Sigmoid colon (tissue), 7 donors: ENCODE measurements around the gene LUZP2. TPM values are rescaled to one million over a fixed set of nuclear protein-coding genes. Genes with fewer than 3 reads are reported as not detected.

Source experiments
- DNase-seq: peaks from one replicate; pipeline ENCODE4 v3.0.0-alpha.2; 2019
- H3K27ac ChIP-seq, 4 donors: fragments of 200-600 bp; sonication (generic); one replicate each; pipeline ENCODE4 v1.5.1; 2016 to 2019; ENCODE audit warnings: mild to moderate bottlenecking in 1 of 4
- H3K27me3 ChIP-seq, 3 donors: fragments of 200-600 bp; sonication (generic); one replicate each; pipeline ENCODE4 v1.5.1; 2019; ENCODE audit warnings: mild to moderate bottlenecking in 1 of 3
- H3K36me3 ChIP-seq, 4 donors: fragments of 200-600 bp; sonication (generic); one replicate each; pipeline ENCODE4 v1.5.1; 2016 to 2019
- H3K4me1 ChIP-seq, 4 donors: fragments of 200-600 bp; sonication (generic); one replicate each; pipeline ENCODE4 v1.5.1; 2017 to 2019
- H3K4me3 ChIP-seq, 4 donors: fragments of 200-600 bp; sonication (generic); one replicate each; pipeline ENCODE4 v1.5.1; 2017 to 2019; ENCODE audit warnings: mild to moderate bottlenecking in 2 of 4, moderate library complexity in 1 of 4
- H3K9me3 ChIP-seq, 4 donors: fragments of 200-600 bp in 3 of 4; sonication (generic) in 3 of 4; one replicate each; pipeline versions ENCODE4 v1.5.1 to v1.6.1; 2013 to 2019
- EP300 ChIP-seq, 4 donors: sonication (generic); formaldehyde crosslinking; IDR thresholded peaks; one replicate each; pipeline ENCODE4 v1.6.1; 2017; ENCODE audit warnings: antibody characterized with exemption in 4 of 4
- POLR2A ChIP-seq, 2 donors: fragments of 450-650 bp; IDR thresholded peaks; one replicate each; pipeline ENCODE4 v1.6.1; 2016; ENCODE audit warnings: antibody characterized with exemption in 2 of 2, mild to moderate bottlenecking in 2 of 2, moderate library complexity in 2 of 2
- POLR2AphosphoS5 ChIP-seq, 4 donors: sonication (generic); formaldehyde crosslinking; IDR thresholded peaks; one replicate each; pipeline ENCODE4 v1.6.1; 2017; ENCODE audit warnings: antibody characterized with exemption in 4 of 4
- WGBS, 2 donors: extraction: QIAGEN DNeasy Blood & Tissue Kit; methylation state at CpG; one replicate each; pipeline ENCODE4 v1.1.7; 2013; 5-methylcytosine and 5-hydroxymethylcytosine counted together
- intact Hi-C: fragments of 100-400 bp; cut with DNase I; formaldehyde crosslinking; loops from one replicate; pipeline ENCODE4 v1.15.1; 2023
- polyA plus RNA-seq, 3 donors: library from polyadenylated mRNA; stranded (reverse); fragments of 200-250 nt; gene quantifications; one replicate each; pipeline ENCODE4 v1.2.3, GENCODE V29; 2013
- total RNA-seq, 4 donors: library from RNA; depleted of rRNA; stranded (reverse); fragments of >200 nt; gene quantifications; one replicate each; pipeline ENCODE4 v1.1.0, GENCODE V29; 2016
- TF ChIP-seq, protein P1 (sequence below), 4 experiments: fragments of 450-650 bp in 3 of 4; fragments of 200-600 bp in 1 of 4; IDR thresholded peaks; one replicate each; pipeline ENCODE4 v1.5.1; 2016 to 2019; ENCODE audit warnings: antibody characterized with exemption in 4 of 4, mild to moderate bottlenecking in 3 of 4, moderate library complexity in 2 of 4
- donor health status: healthy with polysubstance abuse.
- donor health status: Bipolar disorder and iron deficiency.
- donor health status: healthy.

Gene LUZP2
- total and polyA plus RNA-seq, 7 donors, result 0.16 to 2.1 (median 0.83) TPM

DNA sequence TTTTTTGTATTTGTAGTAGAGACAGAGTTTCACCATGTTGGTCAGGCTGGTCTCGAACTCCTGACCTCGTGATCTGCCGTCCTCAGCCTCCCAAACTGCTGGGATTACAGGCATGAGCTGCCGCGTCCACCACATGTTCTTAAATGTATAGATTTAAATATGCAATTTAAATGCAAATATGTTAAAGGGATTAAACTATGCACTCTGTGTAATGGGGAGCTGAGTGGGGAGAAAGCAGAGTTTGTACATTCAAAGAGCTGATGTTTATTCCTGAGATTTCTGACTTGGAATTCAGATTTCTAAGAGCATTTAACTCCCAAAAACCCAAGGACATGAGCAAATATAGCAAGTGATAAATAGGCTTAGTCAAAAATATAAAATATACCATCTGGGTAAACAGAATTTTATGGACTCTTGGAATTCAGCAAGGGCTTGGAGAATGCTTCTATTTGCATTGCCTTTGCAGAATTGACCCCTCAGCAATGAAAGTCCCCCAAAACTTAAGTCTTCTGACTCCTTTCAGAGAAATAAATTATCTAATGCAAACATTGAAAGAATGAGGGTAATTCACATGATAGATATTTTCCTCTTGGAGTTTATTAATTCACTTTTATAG is 170.6 kb downstream of the LUZP2 start:
- no peaks in the 10 kb centered on the region for H3K27me3 ChIP-seq
- no peak for TF ChIP-seq POLR2A (IDR thresholded peaks at IDR 0.05)
- TF ChIP-seq, protein P1, sequence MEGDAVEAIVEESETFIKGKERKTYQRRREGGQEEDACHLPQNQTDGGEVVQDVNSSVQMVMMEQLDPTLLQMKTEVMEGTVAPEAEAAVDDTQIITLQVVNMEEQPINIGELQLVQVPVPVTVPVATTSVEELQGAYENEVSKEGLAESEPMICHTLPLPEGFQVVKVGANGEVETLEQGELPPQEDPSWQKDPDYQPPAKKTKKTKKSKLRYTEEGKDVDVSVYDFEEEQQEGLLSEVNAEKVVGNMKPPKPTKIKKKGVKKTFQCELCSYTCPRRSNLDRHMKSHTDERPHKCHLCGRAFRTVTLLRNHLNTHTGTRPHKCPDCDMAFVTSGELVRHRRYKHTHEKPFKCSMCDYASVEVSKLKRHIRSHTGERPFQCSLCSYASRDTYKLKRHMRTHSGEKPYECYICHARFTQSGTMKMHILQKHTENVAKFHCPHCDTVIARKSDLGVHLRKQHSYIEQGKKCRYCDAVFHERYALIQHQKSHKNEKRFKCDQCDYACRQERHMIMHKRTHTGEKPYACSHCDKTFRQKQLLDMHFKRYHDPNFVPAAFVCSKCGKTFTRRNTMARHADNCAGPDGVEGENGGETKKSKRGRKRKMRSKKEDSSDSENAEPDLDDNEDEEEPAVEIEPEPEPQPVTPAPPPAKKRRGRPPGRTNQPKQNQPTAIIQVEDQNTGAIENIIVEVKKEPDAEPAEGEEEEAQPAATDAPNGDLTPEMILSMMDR (IDR thresholded peaks at IDR 0.05), result no peak
- TF ChIP-seq EP300 (IDR thresholded peaks at IDR 0.05), result no peak
- no peak for TF ChIP-seq POLR2AphosphoS5 (IDR thresholded peaks at IDR 0.05)

DNA sequence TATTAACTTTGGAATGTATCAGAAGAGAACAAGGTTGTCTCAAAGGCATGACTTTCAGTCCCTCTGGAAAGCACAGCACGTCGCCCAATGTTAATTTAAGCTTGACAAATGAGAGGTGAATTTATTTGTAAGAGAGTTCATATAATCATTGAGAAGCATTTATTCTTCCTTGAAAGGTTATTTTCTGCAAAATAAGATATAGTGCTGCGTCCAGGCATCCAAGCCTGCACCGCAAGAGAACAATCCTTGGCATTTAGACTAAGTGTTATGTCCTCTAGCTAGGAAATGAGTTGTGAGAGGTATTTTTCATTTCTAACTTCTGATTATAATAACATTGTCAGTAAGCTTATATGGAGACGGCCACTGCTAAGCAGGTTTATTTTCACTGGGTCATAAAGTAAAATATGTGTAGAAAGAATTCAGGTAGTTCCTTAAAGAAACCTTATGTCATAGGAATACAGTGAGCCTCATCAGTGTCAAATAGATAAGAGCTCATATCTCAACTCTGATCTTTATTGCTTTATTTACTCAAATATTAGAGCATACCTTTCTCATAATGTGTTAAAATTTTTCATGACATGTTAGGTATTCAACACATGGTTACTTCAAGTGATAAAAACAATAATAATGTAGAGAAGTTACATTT is 182.0 kb downstream of the LUZP2 start:
- 78 to 82% methylated on average over 5 of the region's 5 CpGs for WGBS, 2 donors
- no peaks in the 10 kb centered on the region for H3K27me3 ChIP-seq
- no peak for TF ChIP-seq POLR2A (IDR thresholded peaks at IDR 0.05)
- TF ChIP-seq, protein P1 (IDR thresholded peaks at IDR 0.05), result no peak
- TF ChIP-seq POLR2AphosphoS5 (IDR thresholded peaks at IDR 0.05), result no peak
- TF ChIP-seq EP300 (IDR thresholded peaks at IDR 0.05), result no peak
- DNase-seq, result no peak
- H3K4me1 ChIP-seq, result no peaks in the 10 kb centered on the region
- H3K9me3 ChIP-seq, result no peaks in the 10 kb centered on the region
- no peaks in the 10 kb centered on the region for H3K36me3 ChIP-seq
- H3K27ac ChIP-seq, result no peak overlapping the region
- intact Hi-C loops, result no loop called here
- no peak overlapping the region for H3K4me3 ChIP-seq

More for the DNA sequence above, 170.6 kb downstream of the LUZP2 start:
- H3K4me1 ChIP-seq, result no peaks in the 10 kb centered on the region
- no peak for DNase-seq
- intact Hi-C loops, result no loop called here
- no peaks in the 10 kb centered on the region for H3K9me3 ChIP-seq
- H3K4me3 ChIP-seq, result no peak overlapping the region
- H3K27ac ChIP-seq, result no peak overlapping the region
- WGBS, 2 donors, result 84 to 88% methylated on average over 5 of the region's 5 CpGs
- no peaks in the 10 kb centered on the region for H3K36me3 ChIP-seq

DNA sequence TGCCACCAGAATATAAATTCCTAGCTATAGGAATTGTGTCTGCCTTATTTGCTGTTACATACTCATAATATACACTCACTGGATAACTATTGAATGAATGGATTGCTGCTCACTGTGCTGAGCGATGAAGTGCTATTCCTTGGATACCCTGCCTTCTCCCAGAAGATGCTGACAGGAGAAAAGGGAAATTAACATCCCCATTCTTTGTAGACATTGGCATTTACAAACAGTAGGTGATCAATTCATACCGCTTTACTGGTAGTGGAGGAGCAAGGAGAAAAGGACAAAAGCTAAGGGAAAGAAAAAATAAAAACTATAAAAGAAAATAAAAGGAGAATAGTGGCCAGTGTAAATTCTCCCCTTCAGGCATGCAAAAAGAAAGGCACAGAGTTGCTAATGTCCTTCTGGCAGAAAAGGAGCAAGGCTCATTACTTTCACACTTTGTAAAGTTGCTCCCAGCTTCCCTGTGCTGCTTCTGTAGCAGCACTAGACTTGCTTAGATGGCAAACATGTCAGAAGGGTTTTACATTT is 183.0 kb downstream of the LUZP2 start:
- 85 to 86% methylated on average over 2 of the region's 2 CpGs for WGBS, 2 donors
- H3K27me3 ChIP-seq, result no peaks in the 10 kb centered on the region
- DNase-seq, result no peak

DNA sequence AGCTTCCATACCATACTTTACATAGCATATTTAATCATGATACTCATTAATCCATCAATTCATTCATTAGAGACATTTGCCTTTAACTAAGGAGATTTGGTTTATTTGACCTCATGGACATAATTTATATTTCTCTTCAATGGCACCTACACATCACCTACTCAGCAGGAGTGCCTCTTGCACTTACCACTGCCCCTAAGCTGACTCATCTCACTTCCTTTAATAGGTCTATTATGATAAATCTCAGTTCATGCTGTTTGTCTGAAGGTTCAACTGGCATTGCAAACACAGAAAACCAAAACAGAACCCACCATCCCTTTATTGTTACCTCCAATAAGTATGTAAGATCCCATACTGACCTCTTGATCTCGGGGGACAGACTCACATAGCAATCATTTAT is 186.7 kb downstream of the LUZP2 start:
- 86 to 89% methylated on average over 1 of the region's 1 CpG for WGBS, 2 donors
- no peak for DNase-seq

More for the DNA sequence above, 183.0 kb downstream of the LUZP2 start:
- TF ChIP-seq, protein P1 (IDR thresholded peaks at IDR 0.05), result no peak
- TF ChIP-seq POLR2AphosphoS5 (IDR thresholded peaks at IDR 0.05) (no peak), POLR2A (IDR thresholded peaks at IDR 0.05) (no peak), EP300 (IDR thresholded peaks at IDR 0.05) (no peak)
- intact Hi-C loops, result no loop called here
- Histone ChIP-seq H3K36me3 (no peaks in the 10 kb centered on the region), H3K27ac (no peak overlapping the region), H3K9me3 (no peaks in the 10 kb centered on the region), H3K4me1 (no peaks in the 10 kb centered on the region), H3K4me3 (no peak overlapping the region)

More for the DNA sequence above, 186.7 kb downstream of the LUZP2 start:
- TF ChIP-seq POLR2A (IDR thresholded peaks at IDR 0.05) (no peak), POLR2AphosphoS5 (IDR thresholded peaks at IDR 0.05) (no peak), EP300 (IDR thresholded peaks at IDR 0.05) (no peak)
- TF ChIP-seq, protein P1 (IDR thresholded peaks at IDR 0.05), result no peak
- no peaks in the 10 kb centered on the region for H3K36me3 ChIP-seq
- intact Hi-C loops, result no loop called here
- no peaks in the 10 kb centered on the region for H3K4me1 ChIP-seq
- no peak overlapping the region for H3K4me3 ChIP-seq
- H3K27ac ChIP-seq, result no peak overlapping the region
- no peaks in the 10 kb centered on the region for H3K9me3 ChIP-seq
- no peaks in the 10 kb centered on the region for H3K27me3 ChIP-seq
